Posterior vena cava (tissue), 2 donors: Measurements from ENCODE around the gene EXOC2. TPM values are rescaled to one million over a fixed set of nuclear protein-coding genes. Genes with fewer than 3 reads are reported as not detected.

ENCODE experiments used
- DNase-seq: peaks from one replicate; pipeline ENCODE4 v3.0.0-alpha.2; 2020; ENCODE audit warnings: low spot score
- intact Hi-C, 2 donors: fragments of 100-400 bp; cut with DNase I; formaldehyde crosslinking; loops; one replicate each; pipeline versions ENCODE4 v1.14.1 to v1.14.2; 2022 to 2023
- total RNA-seq, 2 donors: library from RNA; stranded (reverse); fragmentation: NEBNext Ultra II Directional; extraction: Animal tissue kit (Norgen Biotek cat#: 25700); gene quantifications; one replicate each; pipeline ENCODE4 v1.2.1, GENCODE V29; 2021
- donor health status: DM: yes; HTN: yes; CAD: no.
- donor health status: DM: yes; HTN: yes; CAD: no.

EXOC2 gene
- total RNA-seq, 2 donors from 2014 or later, result 16.7 to 20.5 TPM

DNA sequence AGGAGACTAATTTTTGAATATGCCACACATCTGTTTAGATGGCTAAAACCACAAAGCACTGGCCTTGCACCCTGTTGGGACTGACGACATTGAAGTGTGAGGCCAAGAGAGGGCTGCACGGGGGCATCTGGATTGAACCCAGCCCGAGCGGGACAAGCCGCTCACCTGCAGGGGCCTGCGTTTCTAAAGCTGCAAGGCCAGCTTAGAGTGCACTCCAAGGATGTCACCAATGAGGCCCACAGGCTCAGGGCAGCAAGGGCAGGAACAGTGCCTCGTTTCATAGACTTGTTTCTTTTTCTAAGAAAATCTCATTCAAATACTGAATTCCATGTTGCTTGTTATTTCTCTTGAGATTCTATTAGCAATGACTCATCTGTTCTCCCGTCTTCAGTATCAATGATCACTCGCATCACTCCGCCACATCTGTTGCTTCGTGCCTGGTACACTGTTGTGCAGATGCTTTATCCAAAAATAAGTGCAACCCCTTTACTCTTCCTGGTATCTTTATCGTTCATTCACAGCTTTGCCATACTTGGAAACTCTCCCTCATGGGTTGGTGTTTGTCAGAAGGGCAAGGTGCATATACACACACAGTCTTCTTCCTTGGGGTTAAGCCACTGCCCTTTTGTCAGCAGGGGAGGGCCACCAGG is 181.3 kb downstream of the EXOC2 start:
- DNase-seq, result no peak
- intact Hi-C loops, result no loop called here

DNA sequence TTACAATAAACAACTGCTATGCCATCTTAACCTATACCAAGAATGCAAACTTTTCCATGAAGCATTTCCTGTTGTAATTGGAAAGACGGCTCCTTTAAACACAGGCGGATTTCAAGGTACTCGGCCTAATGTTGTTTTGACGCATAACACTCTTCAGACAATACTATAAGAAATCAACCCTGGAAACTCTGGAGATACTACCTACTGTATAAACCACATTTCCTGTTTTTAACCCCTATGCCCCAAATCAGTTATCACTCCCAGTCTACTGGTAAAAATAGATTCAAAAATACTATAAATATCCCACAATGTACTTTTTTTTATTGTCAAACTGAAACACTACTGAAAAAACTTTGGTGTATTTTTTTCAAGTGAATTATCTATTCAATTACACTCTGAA is 183.3 kb downstream of the EXOC2 start:
- intact Hi-C loops, result no loop called here
- DNase-seq, result no peak

DNA sequence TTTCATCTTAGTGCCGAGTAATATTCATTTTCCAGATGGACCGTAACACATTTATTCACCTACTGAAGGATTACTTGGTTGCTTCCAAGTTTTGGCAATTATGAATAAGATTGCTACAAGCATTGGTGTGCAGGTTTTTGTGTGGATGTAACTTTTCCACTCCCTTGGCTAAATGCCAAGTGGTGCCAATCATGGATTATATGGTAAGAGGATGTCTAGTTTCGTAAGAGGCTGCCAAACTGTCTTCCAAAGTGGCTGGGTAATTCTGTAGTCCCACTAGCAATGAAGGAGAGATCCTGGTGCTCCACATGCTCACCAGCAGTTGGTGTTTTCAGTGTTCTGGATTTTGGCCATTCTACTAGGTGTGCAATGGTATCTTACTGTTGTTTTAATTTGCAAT is 184.3 kb downstream of the EXOC2 start:
- intact Hi-C loops, result no loop called here
- DNase-seq, result no peak

DNA sequence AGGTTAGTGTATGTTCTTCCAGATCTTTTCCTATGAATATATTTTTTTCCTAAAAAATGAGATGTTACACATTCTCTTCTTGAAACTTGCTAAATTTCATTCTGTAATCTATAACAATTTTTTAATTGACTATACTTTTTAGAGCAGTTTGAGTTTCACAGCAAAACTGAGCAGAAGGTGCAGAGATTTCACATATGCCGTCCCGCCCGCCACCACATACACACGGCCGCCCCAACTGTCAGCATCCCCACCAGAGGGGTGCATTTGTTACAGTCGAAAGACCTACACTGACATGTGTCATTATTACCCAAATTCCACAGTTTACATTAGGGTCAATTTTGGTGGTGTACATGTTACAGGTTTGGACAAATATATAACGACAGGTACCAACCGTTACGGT is 184.9 kb downstream of the EXOC2 start:
- intact Hi-C loops, result no loop called here
- no peak for DNase-seq

DNA sequence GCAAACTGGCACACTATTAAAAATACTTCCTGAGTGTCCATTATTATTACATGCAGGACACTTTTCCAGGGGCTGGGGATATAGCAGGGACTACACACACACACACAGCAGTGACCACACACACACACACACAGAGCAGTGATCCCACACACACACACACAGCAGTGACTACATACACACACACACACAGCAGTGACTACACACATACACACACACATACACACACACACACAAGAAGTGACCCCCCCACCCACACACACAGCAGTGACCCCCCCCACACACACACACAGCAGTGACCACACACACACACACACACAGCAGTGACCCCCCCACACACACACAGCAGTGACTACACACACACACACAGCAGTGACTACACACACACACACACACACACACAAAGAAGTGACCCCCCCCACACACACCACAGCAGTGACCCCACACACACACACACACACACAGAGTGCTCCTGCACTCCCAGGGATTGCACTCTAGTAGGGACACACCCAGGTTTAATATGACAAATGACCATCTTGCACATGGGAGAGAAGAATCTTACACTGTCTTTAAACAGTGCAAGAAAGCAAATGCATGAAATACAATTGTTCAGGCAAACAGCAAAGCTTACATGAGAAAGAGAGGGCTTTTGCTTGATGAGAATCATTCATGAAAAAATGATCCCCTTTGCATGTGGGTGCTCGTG is 185.9 kb downstream of the EXOC2 start:
- no peak for DNase-seq
- intact Hi-C loops, result no loop called here

DNA sequence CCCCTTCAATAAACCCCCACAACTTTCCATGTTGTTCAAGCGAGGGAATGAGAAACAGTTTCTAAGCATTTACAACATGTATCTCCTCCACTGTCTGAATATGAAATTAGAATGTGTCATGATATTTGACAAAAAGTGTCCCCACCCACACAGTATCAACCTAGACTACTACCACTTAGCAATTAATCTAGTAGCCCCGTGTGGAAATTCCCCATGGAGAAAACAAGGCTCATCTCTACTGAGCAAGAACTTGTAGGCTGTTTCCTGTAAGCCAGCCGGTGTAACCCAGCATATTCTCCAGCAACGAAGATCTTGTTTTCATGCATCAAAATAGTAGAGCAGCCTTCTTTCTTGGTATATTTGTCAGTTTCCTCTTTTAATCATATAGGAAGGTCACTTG is 186.4 kb downstream of the EXOC2 start:
- intact Hi-C loops, result no loop called here
- no peak for DNase-seq

DNA sequence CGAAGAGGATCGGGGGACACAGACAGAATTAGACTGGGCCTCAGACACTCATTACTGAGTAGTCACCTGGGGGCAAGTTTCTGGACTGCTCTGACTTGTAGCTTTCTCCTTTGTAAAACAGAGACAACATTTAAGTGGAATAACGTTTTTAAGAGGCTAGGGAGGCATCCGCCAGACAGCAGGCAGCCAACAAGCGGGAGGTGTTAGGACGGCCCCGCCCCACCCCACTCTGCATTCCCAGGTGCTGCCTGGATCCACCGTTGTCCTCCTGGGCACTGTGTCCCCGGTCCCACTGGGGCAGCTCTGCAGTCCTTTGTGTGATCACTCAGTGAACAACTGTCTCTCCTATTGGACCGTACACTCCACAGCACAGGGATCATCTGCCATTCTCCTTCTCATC is 187.6 kb downstream of the EXOC2 start:
- no peak for DNase-seq
- intact Hi-C loops, result no loop called here

DNA sequence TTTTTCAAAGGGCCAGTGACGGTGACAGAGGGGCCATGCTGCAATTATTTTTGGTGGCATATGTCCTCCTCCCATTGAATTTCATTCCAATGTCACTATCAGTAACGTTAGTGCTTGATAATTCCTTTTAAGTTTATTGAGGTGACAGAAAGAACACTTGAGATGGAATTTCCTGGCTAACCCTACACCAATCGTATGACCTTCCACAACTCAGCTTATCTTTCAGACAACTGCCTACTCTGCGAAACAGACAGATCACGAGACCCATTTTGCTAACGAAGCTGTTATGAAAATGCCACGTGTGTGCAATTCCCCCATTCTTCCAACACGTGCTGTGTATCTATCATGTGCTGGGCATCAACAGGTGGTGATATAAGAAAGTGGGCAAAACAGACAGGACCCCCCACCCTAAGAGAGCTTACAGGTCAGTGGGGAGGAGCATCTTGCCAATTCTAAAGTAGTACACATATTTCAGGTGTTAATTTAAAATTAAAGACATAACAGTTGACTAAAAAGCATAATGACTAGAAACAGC is 188.4 kb downstream of the EXOC2 start:
- no peak for DNase-seq
- intact Hi-C loops, result no loop called here

DNA sequence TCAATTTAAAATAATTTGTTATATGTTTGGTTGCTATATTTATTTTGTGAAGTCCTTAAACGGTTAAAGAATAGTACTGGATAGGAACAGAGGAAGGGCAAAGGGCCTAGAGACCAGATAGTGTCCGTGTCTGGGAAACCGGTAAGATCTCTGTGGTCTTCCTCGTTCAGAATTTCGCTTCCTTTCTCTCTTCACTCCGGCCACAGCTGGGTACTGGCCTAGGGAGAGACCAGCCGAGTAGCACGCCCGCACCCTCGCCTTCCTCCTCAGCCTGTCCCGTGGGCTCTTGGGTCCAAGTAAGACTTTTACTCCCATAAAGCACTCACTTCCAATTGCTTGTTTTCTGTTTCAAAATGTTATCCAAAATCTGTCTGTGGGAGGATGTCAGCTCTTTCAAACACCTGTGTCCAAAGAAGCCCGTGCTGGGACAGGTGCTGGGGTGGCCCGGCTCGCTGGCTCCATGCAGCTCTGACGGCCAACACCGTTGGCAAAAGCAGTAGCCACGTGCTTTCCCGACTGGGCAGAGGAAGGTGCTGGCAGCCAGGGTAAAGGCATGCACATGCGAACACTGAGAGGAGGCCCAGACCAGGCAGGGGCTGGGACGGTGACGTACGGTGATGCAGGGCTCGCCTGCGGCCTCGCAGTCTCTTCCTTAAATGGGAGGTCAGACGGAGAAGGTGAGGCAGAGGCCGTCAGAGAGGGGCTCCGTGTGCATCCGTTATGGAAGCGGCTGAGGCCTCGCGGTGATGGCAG is 189.2 kb downstream of the EXOC2 start:
- intact Hi-C loops, result no loop called here

DNA sequence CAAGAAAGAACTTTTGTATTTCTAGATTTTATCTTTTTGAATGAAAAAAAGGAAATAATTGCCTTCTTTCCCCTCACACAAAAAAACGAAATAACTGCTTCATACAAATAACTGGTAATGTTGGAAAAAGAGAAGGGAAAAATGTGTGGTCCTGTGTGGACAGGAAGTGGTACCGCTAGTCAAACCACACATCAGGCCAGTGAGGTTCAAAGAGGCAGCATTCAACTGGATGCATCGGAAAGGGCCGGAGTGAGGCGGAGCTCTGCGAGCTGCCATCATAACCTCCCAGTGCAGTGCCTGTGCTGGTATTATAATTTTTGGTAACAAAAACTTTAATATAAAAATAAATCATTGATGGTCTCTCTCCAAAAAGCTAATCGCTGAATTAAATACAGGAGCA is 190.2 kb downstream of the EXOC2 start:
- no peak for DNase-seq
- intact Hi-C loops, result no loop called here

More for the DNA sequence above, 189.2 kb downstream of the EXOC2 start:
- no peak for DNase-seq

DNA sequence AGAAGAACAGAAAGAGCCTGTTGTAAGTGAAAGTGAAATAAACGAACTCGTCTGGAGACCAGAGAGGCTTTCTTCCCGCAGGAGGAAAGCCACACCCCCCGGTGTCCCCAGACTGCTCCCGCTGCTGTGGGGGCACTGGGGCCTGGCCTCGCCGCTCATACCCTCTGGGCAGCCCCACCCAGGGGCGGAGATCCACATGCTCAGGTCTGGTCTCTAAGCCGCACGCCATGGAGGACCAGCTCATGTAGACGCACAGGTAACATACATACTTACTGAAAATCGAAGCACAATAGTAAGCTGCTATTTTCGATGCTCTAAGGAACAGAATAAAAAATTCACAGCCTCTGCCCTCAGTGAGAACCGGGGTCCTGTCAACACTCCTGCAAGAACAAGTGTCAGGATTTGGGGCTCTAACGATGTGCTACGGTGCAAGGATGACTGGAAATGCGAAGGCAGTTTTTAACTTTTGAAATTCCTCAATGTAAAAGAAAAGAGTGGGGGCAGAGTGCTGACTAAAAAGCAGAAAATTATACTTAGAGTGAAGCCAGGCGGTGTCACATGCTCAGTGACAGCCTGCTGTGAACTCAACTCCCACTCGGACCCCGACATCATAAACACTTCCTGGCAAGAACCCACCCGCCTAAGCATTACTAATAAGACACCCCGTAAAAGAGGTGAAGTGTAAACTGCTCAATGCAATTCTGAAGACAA is 190.9 kb downstream of the EXOC2 start:
- intact Hi-C loops, result no loop called here
- DNase-seq, result no peak

DNA sequence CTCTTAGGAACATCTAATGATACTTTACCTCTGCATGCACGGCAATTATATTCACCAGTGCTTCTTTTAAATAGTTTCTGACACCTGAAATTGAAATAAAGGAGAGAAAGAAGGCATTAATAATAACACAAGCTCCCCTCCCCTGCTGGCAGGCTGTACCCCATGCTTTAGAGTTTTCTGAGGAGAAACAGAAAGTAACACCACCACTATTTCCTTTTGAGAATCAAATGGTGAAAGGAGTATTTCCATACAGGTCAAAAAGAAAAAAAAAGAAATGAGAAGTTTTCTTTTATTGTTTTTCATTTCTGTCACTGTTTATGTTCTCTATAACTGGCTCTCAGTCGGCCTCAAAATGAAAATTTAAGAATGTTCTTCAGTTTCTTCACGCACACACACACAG is 193.3 kb downstream of the EXOC2 start:
- no peak for DNase-seq
- intact Hi-C loops, result no loop called here

DNA sequence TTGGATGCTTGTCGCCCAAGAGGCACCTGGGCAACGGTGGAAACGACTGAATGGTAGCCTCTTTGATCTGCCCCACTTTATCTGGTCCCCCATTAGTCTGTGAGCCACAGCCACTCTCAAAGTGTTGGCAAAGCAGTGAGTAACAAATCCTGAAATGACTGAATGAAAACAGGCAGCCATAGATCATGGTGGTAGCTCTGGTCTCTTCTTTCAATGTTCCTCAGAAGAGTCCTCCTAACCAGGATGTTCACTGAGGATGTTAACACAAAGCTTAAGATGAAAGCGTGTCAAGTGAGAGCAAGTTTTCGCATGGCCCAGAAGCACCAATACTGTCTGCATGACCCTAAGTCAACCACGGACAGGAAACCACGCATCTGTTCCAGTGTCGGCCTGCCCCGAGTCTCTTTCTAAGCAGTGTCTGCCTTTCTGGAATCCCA is 194.1 kb downstream of the EXOC2 start:
- DNase-seq, result no peak
- intact Hi-C loops, result no loop called here

DNA sequence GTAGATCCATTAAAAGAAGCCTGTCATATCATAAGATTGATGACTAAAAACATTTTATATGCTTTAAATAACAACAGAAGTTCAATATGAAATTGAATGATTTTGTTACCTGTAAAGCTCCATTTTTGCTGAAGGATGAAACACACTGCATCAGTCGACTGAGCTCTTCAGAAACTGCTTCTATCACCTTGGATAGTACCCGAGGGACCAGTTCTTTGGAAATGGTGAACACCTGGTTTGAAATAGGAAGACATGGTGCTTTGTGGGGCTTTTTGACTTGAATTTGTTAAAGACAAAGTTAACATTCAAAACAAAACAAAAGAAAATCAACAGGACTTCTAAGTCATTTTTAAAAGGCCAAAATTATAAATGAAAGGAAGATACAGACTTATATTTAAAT is 195.7 kb downstream of the EXOC2 start:
- DNase-seq, result no peak
- intact Hi-C loops, result no loop called here

DNA sequence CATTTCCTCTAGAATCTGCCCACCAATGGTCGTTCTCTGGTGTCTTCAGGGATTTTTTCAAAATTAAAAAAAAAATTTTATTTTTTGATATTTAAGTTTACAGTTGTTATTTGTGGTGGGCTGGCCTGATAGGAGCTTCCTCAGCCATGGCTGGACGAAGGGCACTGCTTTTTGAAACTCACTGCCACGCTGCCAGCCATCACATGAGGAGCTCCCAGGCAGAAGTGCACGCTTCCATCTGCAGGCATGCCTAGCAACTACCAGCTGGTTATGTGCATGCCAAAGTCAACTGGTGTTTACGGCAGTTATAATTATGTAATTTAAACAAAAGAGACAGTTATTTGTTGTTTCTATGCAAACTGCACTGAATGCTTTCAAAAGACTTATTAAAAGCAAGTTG is 196.3 kb downstream of the EXOC2 start:
- intact Hi-C loops, result no loop called here
- DNase-seq, result no peak

DNA sequence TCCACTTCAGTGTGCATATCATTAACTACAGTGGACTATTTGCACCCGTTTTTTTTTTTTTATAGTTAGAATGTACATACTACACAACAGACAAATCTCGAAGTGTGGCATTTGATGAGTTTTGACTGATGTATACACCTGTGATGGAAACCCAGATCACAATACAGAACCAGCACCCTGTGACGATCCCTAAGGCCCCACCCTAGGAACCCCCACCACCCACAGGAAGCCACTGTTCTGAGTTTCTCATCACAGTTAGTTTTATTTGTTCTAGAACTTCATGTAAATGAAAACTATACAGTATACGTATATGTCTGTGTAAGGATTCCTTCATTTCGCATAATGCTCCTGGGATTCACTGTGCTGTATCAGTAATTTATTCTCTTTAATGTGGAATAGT is 198.5 kb downstream of the EXOC2 start:
- intact Hi-C loops, result no loop called here
- no peak for DNase-seq

DNA sequence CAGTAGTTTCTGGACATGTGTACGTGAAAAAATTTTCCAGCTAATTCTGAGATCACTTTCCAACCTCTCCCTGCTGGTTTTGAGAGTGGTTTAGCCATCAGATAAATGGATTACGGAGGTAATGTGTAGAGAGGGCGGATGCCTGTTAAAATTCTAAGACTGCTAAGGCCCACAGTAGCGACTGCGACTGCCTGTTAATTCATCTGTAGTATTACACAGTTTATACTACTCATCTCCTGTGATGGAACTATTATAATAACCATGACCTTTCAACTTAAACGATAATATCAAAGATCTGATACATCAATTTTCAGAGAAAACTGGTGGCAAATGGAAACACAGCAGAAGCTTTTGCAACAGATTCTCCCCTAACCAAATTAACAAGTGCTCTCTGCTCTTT is 199.1 kb downstream of the EXOC2 start:
- intact Hi-C loops, result no loop called here
- DNase-seq, result no peak

DNA sequence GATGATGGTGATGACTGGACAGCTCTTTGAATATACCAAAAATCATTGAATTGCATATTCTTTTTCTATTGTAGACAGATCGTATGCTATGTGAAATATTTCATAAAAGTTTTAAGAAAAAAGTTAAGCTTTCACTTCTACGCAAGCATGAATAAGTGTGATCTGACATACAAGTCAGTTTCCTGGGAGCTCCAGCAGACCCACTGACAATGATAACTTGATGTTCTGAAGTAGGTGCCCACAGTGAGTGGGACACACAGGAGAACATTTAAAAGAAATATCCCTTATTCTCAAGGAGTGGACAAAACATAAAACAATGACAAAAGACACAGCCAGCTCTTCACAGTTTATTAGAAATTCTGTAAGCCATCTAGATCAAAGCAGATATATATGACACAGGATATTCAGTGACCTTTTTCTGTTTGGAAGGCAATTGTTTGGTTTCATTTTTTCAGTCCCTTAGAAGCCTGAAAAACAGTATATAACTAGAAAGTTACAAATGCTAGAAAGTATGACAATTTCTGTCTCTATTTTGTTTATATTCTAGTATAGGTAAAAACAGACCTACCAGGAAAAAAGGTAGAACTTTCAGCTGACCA is 200.0 kb downstream of the EXOC2 start:
- no peak for DNase-seq
- intact Hi-C loops, result no loop called here

DNA sequence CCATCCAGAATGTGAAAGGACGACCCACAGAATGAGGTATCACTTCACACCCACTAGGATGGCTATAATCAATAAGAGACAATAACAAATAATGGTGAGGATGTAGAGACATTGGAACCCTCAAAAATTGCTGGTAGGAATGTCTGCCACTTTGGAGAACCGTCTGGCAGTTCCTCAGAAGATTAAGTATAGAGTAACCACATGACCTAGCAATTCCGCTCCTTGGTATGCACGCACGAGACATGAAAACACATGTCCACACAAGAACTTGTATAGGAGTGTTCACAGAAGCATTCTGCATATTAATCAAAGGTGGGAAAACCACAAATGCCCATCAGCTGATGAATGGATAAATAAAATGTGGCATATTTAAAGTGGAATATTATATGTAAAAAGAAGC is 200.8 kb downstream of the EXOC2 start:
- intact Hi-C loops, result no loop called here
- no peak for DNase-seq
